Measurements from ENCODE around the gene PDGFRB.

The PDGFRB gene

GRCh38 chr5:150117945-150118560 lies 37.6 kb downstream of the PDGFRB start:
- no peak for DNase-seq (ENCODE audit: low read depth in 2 of 3, low spot score in 2 of 3)

GRCh38 chr5:150116667-150117400 lies 38.8 kb downstream of the PDGFRB start:
- no peak for DNase-seq (ENCODE audit: low read depth in 2 of 3, low spot score in 2 of 3)

- no peak for DNase-seq (ENCODE audit: low read depth in 2 of 3, low spot score in 2 of 3)
These were observed 40.8 kb downstream of the PDGFRB start for GRCh38 chr5:150114773-150115408.

GRCh38 chr5:150114102-150114641 lies 41.5 kb downstream of the PDGFRB start:
- DNase-seq (ENCODE audit: low read depth in 2 of 3, low spot score in 2 of 3), result no peak

GRCh38 chr5:150113047-150113744 lies 42.4 kb downstream of the PDGFRB start:
- DNase-seq (ENCODE audit: low read depth in 2 of 3, low spot score in 2 of 3), result no peak

- DNase-seq (ENCODE audit: low read depth in 2 of 3, low spot score in 2 of 3), result no peak
These were observed 43.2 kb downstream of the PDGFRB start for GRCh38 chr5:150112201-150113046.

- DNase-seq (ENCODE audit: low read depth in 2 of 3, low spot score in 2 of 3), result no peak
These were observed 44.5 kb downstream of the PDGFRB start for GRCh38 chr5:150111122-150111521.

- DNase-seq (ENCODE audit: low read depth in 2 of 3, low spot score in 2 of 3), result no peak
These were observed 45.7 kb downstream of the PDGFRB start for GRCh38 chr5:150109921-150110320.

GRCh38 chr5:150108711-150109514 lies 46.7 kb downstream of the PDGFRB start:
- DNase-seq (ENCODE audit: low read depth in 2 of 3, low spot score in 2 of 3), result no peak

- DNase-seq (ENCODE audit: low read depth in 2 of 3, low spot score in 2 of 3), result no peak
These were observed 47.7 kb downstream of the PDGFRB start for GRCh38 chr5:150107909-150108447.

GRCh38 chr5:150106674-150107426 lies 48.8 kb downstream of the PDGFRB start:
- DNase-seq (ENCODE audit: low read depth in 2 of 3, low spot score in 2 of 3), result no peak

GRCh38 chr5:150105928-150106615 lies 49.6 kb downstream of the PDGFRB start:
- DNase-seq (ENCODE audit: low read depth in 2 of 3, low spot score in 2 of 3), result no peak

- no peak for DNase-seq (ENCODE audit: low read depth in 2 of 3, low spot score in 2 of 3)
These were observed 51.1 kb downstream of the PDGFRB start for GRCh38 chr5:150104550-150104870.

- no peak for DNase-seq (ENCODE audit: low read depth in 2 of 3, low spot score in 2 of 3)
These were observed 51.7 kb downstream of the PDGFRB start for GRCh38 chr5:150103678-150104549.

GRCh38 chr5:150101023-150101422 lies 54.6 kb downstream of the PDGFRB start:
- no peak for DNase-seq (ENCODE audit: low read depth in 2 of 3, low spot score in 2 of 3)

GRCh38 chr5:150097152-150097551 lies 58.5 kb downstream of the PDGFRB start:
- DNase-seq (ENCODE audit: low read depth in 2 of 3, low spot score in 2 of 3), result no peak

- no peak for DNase-seq (ENCODE audit: low read depth in 2 of 3, low spot score in 2 of 3)
These were observed 63.4 kb downstream of the PDGFRB start for GRCh38 chr5:150092159-150092787.
